H9 (cell line): ENCODE measurements around the gene HTN1. TPM values are rescaled to one million over a fixed set of nuclear protein-coding genes. Genes with fewer than 3 reads are reported as not detected.

Experiments used
- DNase-seq: peaks from one replicate; pipeline ENCODE4 v3.0.0-alpha.2; 2017
- H2AFZ ChIP-seq: one replicate; pipeline ENCODE4 v1.6.1; 2013; ENCODE audit warnings: mild to moderate bottlenecking, low read length, control low read depth, moderate library complexity
- H2AK5ac ChIP-seq: 2 replicates; pipeline ENCODE4 v1.6.1; 2013; ENCODE audit warnings: low read length, control low read depth, mixed read lengths; ENCODE audit not compliant: insufficient read length
- H2BK120ac ChIP-seq: one replicate; pipeline ENCODE4 v1.6.1; 2013; ENCODE audit warnings: low read depth, mild to moderate bottlenecking, low read length, control low read depth, inconsistent platforms; ENCODE audit not compliant: poor library complexity, severe bottlenecking
- H2BK12ac ChIP-seq: 2 replicates; pipeline ENCODE4 v1.6.1; 2013; ENCODE audit warnings: low read length, control low read depth, mixed read lengths, low read depth; ENCODE audit not compliant: insufficient read length
- H2BK15ac ChIP-seq: 2 replicates; pipeline ENCODE4 v1.6.1; 2013; ENCODE audit warnings: low read depth, low read length, control low read depth
- H2BK20ac ChIP-seq: one replicate; pipeline ENCODE4 v1.6.1; 2013; ENCODE audit warnings: low read depth, mild to moderate bottlenecking, low read length, control low read depth, inconsistent platforms; ENCODE audit not compliant: poor library complexity, severe bottlenecking
- H2BK5ac ChIP-seq: 2 replicates; pipeline ENCODE4 v1.6.1; 2013; ENCODE audit warnings: low read length, control low read depth, mixed read lengths; ENCODE audit not compliant: insufficient read length
- H3K14ac ChIP-seq: 2 replicates; pipeline ENCODE4 v1.6.1; 2013; ENCODE audit warnings: low read length, control low read depth; ENCODE audit not compliant: insufficient read depth
- H3K18ac ChIP-seq: 2 replicates; pipeline ENCODE4 v1.6.1; 2013; ENCODE audit warnings: low read depth, mild to moderate bottlenecking, mixed read lengths, low read length, control low read depth; ENCODE audit not compliant: insufficient read length
- H3K23ac ChIP-seq: 2 replicates; pipeline ENCODE4 v1.6.1; 2013; ENCODE audit warnings: low read length, control low read depth, mixed read lengths, low read depth; ENCODE audit not compliant: insufficient read length
- H3K23me2 ChIP-seq: 2 replicates; pipeline ENCODE4 v1.6.1; 2013; ENCODE audit warnings: low read depth, mild to moderate bottlenecking, mixed read lengths, low read length, control low read depth; ENCODE audit not compliant: insufficient read length, poor library complexity, severe bottlenecking
- H3K27ac ChIP-seq: 2 replicates; pipeline ENCODE4 v1.5.1; 2013; ENCODE audit warnings: low read length, control low read depth, mixed read lengths, low read depth; ENCODE audit not compliant: insufficient read length
- H3K27me3 ChIP-seq: 2 replicates; pipeline ENCODE4 v1.6.1; 2013; ENCODE audit warnings: low read length, control low read depth, inconsistent platforms; ENCODE audit not compliant: insufficient read depth
- H3K4ac ChIP-seq: 2 replicates; pipeline ENCODE4 v1.6.1; 2013; ENCODE audit warnings: low read depth, mild to moderate bottlenecking, control low read depth, inconsistent platforms, low read length, moderate library complexity
- H3K4me1 ChIP-seq: 2 replicates; pipeline ENCODE4 v1.6.1; 2013; ENCODE audit warnings: low read length, control low read depth, inconsistent platforms; ENCODE audit not compliant: insufficient read depth
- H3K4me2 ChIP-seq: 2 replicates; pipeline ENCODE4 v1.6.1; 2013; ENCODE audit warnings: low read length, control low read depth, mixed read lengths; ENCODE audit not compliant: insufficient read length, insufficient read depth
- H3K56ac ChIP-seq: 2 replicates; pipeline ENCODE4 v1.6.1; 2013; ENCODE audit warnings: low read depth, mild to moderate bottlenecking, mixed read lengths, low read length, control low read depth; ENCODE audit not compliant: insufficient read length
- H3K79me1 ChIP-seq: 2 replicates; pipeline ENCODE4 v1.6.1; 2013; ENCODE audit warnings: low read depth, mild to moderate bottlenecking, moderate library complexity, low read length, control low read depth, inconsistent platforms; ENCODE audit not compliant: insufficient read depth, poor library complexity, severe bottlenecking
- H3K79me2 ChIP-seq: 2 replicates; pipeline ENCODE4 v1.6.1; 2013; ENCODE audit warnings: low read length, control low read depth, inconsistent platforms; ENCODE audit not compliant: insufficient read depth
- H3K9ac ChIP-seq: 2 replicates; pipeline ENCODE4 v1.6.1; 2013; ENCODE audit warnings: low read length, control low read depth, mixed read lengths; ENCODE audit not compliant: insufficient read length; ENCODE audit errors: extremely low read depth
- H3K9me3 ChIP-seq: one replicate; pipeline ENCODE4 v1.6.1; 2013; ENCODE audit warnings: low read depth, low read length, inconsistent platforms; ENCODE audit not compliant: control insufficient read depth
- H3T11ph ChIP-seq: one replicate; pipeline ENCODE4 v1.6.1; 2013; ENCODE audit warnings: mild to moderate bottlenecking, low read length, control low read depth, inconsistent platforms
- H4K20me1 ChIP-seq: one replicate; pipeline ENCODE4 v1.6.1; 2013; ENCODE audit not compliant: control insufficient read depth, insufficient read length, insufficient read depth
- H4K5ac ChIP-seq: 2 replicates; pipeline ENCODE4 v1.6.1; 2013; ENCODE audit warnings: low read depth, mild to moderate bottlenecking, mixed read lengths, low read length, control low read depth; ENCODE audit not compliant: insufficient read length
- H4K8ac ChIP-seq: replicated peaks from 2 replicates; pipeline ENCODE4 v1.6.1; 2013; ENCODE audit warnings: low read length, control low read depth, mixed read lengths, low read depth; ENCODE audit not compliant: insufficient read length
- H4K91ac ChIP-seq: 2 replicates; pipeline ENCODE4 v1.6.1; 2013; ENCODE audit warnings: low read depth, mild to moderate bottlenecking, moderate library complexity, mixed read lengths, low read length, control low read depth; ENCODE audit not compliant: insufficient read length
- H3K27ac Mint-ChIP-seq, 3 experiments: 2 replicates in 2 of 3; 3 replicates in 1 of 3; pipeline ENCODE4 v1.8.0; 2020 to 2021; ENCODE audit warnings: mixed read lengths in 3 of 3, mild to moderate bottlenecking in 1 of 3, moderate library complexity in 1 of 3
- H3K27me3 Mint-ChIP-seq: 2 replicates; pipeline ENCODE4 v1.8.0; 2021; ENCODE audit warnings: low read depth, mild to moderate bottlenecking, moderate library complexity, mixed read lengths
- H3K36me3 Mint-ChIP-seq, 3 experiments: 2 replicates in 2 of 3; 3 replicates in 1 of 3; pipeline ENCODE4 v1.8.0; 2020 to 2021; ENCODE audit warnings: low read depth in 3 of 3, mixed read lengths in 3 of 3; ENCODE audit not compliant: insufficient read depth in 1 of 3
- H3K4me1 Mint-ChIP-seq, 2 experiments: 2 replicates each; pipeline ENCODE4 v1.8.0; 2020; ENCODE audit warnings: mixed read lengths in 2 of 2
- H3K4me3 Mint-ChIP-seq, 2 experiments: 2 replicates in 1 of 2; 3 replicates in 1 of 2; pipeline ENCODE4 v1.8.0; 2020 to 2021; ENCODE audit warnings: mild to moderate bottlenecking in 2 of 2, mixed read lengths in 2 of 2, moderate library complexity in 1 of 2
- H3K9me3 Mint-ChIP-seq, 2 experiments: 2 replicates in 1 of 2; 3 replicates in 1 of 2; pipeline ENCODE4 v1.8.0; 2020; ENCODE audit warnings: mild to moderate bottlenecking in 2 of 2, mixed read lengths in 2 of 2, moderate library complexity in 1 of 2
- WGBS: extraction: QIAGEN DNeasy Blood & Tissue Kit; methylation state at CpG from one replicate; pipeline ENCODE4 v1.1.7; 2013; ENCODE audit warnings: missing lambda C conversion rate, low lambda C conversion rate, mixed read lengths; ENCODE audit not compliant: insufficient read length; ENCODE audit errors: extremely low coverage; 5-methylcytosine and 5-hydroxymethylcytosine counted together
- total RNA-seq: library from RNA; stranded (reverse); gene quantifications from 2 replicates; pipeline ENCODE4 v1.2.1, GENCODE V29; 2021
- TF ChIP-seq, protein P1 (sequence below): fragments of 200-600 bp; sonication (generic); conservative IDR thresholded peaks from 3 replicates; pipeline ENCODE4 v1.8.0; 2021; ENCODE audit warnings: antibody characterized with exemption, mild to moderate bottlenecking

Gene HTN1
- total RNA-seq, 1 experiment from 2014 or later: not detected

DNA sequence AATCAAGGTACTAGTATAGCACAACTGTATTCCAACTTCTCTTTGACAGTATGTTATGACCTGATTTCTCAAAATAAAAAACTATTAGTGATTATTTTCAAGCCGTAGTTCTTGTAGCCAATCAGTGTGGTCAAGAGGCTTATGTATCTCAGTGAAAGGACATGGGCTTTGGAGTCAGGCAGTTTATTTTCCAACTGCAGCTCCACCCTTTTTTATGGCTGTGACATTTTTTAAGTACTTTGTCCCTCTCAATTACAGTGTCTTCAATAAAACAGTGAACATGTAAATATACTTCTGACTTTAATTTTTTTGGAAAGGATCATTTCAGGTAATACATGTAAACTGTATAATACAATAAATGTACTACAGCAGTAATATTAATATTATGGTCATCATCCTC is 30.0 kb downstream of the HTN1 start:
- no peaks in the 10 kb centered on the region for H3K23me2 ChIP-seq
- H3K4me1 Mint-ChIP-seq: no peaks in the 10 kb centered on the region
- H3K23ac ChIP-seq: no peak overlapping the region
- no peak for DNase-seq
- no peak overlapping the region for H2AFZ ChIP-seq
- H4K8ac ChIP-seq: no peak overlapping the region
- H2BK15ac ChIP-seq: no peak overlapping the region
- H2BK12ac ChIP-seq: no peak overlapping the region
- WGBS: no CpG with 5 or more reads among the region's 1 CpG
- H3T11ph ChIP-seq: no peak overlapping the region
- H3K56ac ChIP-seq: no peak overlapping the region
- no peak overlapping the region for H3K18ac ChIP-seq
- no peak overlapping the region for H2BK20ac ChIP-seq
- no peak overlapping the region for H2BK5ac ChIP-seq
- no peak overlapping the region for H3K4me2 ChIP-seq
- H4K20me1 ChIP-seq: no peaks in the 10 kb centered on the region
- no peaks in the 10 kb centered on the region for H3K27me3 ChIP-seq
- no peak overlapping the region for H4K91ac ChIP-seq
- no peak overlapping the region for H4K5ac ChIP-seq
- no peak overlapping the region for H3K14ac ChIP-seq
- H3K36me3 Mint-ChIP-seq: peaks cover 2 to 10% (median 7%) of the 10 kb centered on the region in 3 experiments; a peak in 5 of 7 replicates
- no peaks in the 10 kb centered on the region for H3K27me3 Mint-ChIP-seq
- H3K27ac ChIP-seq: no peak overlapping the region
- H3K4me1 ChIP-seq: no peaks in the 10 kb centered on the region
- no peak overlapping the region for H3K4me3 Mint-ChIP-seq
- peaks cover 6% of the 10 kb centered on the region for H3K9me3 ChIP-seq
- H3K79me1 ChIP-seq: no peaks in the 10 kb centered on the region
- no peak overlapping the region for H3K4ac ChIP-seq
- TF ChIP-seq, protein P1, sequence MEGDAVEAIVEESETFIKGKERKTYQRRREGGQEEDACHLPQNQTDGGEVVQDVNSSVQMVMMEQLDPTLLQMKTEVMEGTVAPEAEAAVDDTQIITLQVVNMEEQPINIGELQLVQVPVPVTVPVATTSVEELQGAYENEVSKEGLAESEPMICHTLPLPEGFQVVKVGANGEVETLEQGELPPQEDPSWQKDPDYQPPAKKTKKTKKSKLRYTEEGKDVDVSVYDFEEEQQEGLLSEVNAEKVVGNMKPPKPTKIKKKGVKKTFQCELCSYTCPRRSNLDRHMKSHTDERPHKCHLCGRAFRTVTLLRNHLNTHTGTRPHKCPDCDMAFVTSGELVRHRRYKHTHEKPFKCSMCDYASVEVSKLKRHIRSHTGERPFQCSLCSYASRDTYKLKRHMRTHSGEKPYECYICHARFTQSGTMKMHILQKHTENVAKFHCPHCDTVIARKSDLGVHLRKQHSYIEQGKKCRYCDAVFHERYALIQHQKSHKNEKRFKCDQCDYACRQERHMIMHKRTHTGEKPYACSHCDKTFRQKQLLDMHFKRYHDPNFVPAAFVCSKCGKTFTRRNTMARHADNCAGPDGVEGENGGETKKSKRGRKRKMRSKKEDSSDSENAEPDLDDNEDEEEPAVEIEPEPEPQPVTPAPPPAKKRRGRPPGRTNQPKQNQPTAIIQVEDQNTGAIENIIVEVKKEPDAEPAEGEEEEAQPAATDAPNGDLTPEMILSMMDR: no peak
- peaks cover 14% of the 10 kb centered on the region in 2 experiments for H3K9me3 Mint-ChIP-seq
- H3K79me2 ChIP-seq: no peaks in the 10 kb centered on the region
- no peak overlapping the region for H2AK5ac ChIP-seq
- H2BK120ac ChIP-seq: no peak overlapping the region
- no peak overlapping the region for H3K9ac ChIP-seq
- H3K27ac Mint-ChIP-seq: no peak overlapping the region
